HepG2 (cell line): ENCODE results near the gene ZMIZ1. TPM values are rescaled to one million over a fixed set of nuclear protein-coding genes. Genes with fewer than 3 reads are reported as not detected.

Experiments used
- ATAC-seq: fragments of 200-7000 bp; cut with Tn5 transposase; 3 replicates; pipeline ENCODE4 v1.9.1; 2020; ENCODE audit warnings: mild to moderate bottlenecking, moderate library complexity
- BruUV-seq: library from RNA; stranded (reverse); fragments of 400-500 nt; replicated peaks from 2 replicates; lab custom pipeline; 2021; lab: Mats Ljungman, UMichigan
- CTCF ChIA-PET: fragments of 300-600 bp; formaldehyde crosslinking; extraction: SDS; loops from one replicate; lab custom pipeline; 2021; ENCODE audit warnings: low total read pairs, inconsistent platforms, low intra/inter-chr PET ratio; lab: Yijun Ruan, JAX
- POLR2A ChIA-PET: fragments of 350-600 bp; sonication (Branson Sonifier 250); formaldehyde crosslinking; loops from one replicate; lab custom pipeline; 2020; ENCODE audit warnings: antibody characterized with exemption, inconsistent platforms; lab: Yijun Ruan, JAX
- DNase-seq: peaks from one replicate; pipeline ENCODE4 v3.0.0-alpha.2; 2015; ENCODE audit warnings: low spot score
- FAIRE-seq: peaks from 3 replicates; lab custom pipeline; 2011; peaks lifted over from hg19 to GRCh38; lab: Jason Lieb, UNC
- H2AFZ ChIP-seq: one replicate; pipeline ENCODE4 v1.6.1; 2011; ENCODE audit warnings: low read length, inconsistent platforms
- H3K27ac ChIP-seq: fragments of 300-600 bp; 3 replicates; pipeline ENCODE4 v1.8.0; 2011; ENCODE audit warnings: mixed run types, mild to moderate bottlenecking, mixed read lengths, low read length, inconsistent platforms; ENCODE audit not compliant: insufficient read depth; ENCODE audit errors: extremely low read length
- H3K27me3 ChIP-seq, 2 experiments: fragments of 200-600 bp in 1 of 2; 2 replicates in 1 of 2; 3 replicates in 1 of 2; pipeline versions ENCODE4 v1.6.0 to v1.8.0; 2011; ENCODE audit warnings: low read length in 2 of 2, mild to moderate bottlenecking in 2 of 2, moderate library complexity in 2 of 2, inconsistent platforms in 1 of 2; ENCODE audit not compliant: insufficient read depth in 2 of 2, control insufficient read depth in 1 of 2
- H3K36me3 ChIP-seq, 2 experiments: fragments of 200-600 bp in 1 of 2; replicated peaks in 1 of 2; 2 replicates in 1 of 2; 3 replicates in 1 of 2; pipeline versions ENCODE4 v1.5.1 to v1.8.0; 2011; ENCODE audit warnings: low read length in 2 of 2, inconsistent platforms in 1 of 2; ENCODE audit not compliant: insufficient read depth in 2 of 2, control insufficient read depth in 1 of 2
- H3K4me1 ChIP-seq: 2 replicates; pipeline ENCODE4 v1.5.1; 2012; ENCODE audit warnings: low read length, inconsistent platforms; ENCODE audit not compliant: insufficient read depth
- H3K4me2 ChIP-seq: 2 replicates; pipeline ENCODE4 v1.6.0; 2011; ENCODE audit warnings: low read depth, low read length, inconsistent platforms
- H3K4me3 ChIP-seq, 3 experiments: fragments of 200-600 bp in 1 of 3; sonication (generic), shearing (Covaris generic) in 1 of 3; replicated peaks in 1 of 3; 2 replicates each; pipeline ENCODE4 v1.5.1; 2011 to 2016; ENCODE audit warnings: low read length in 3 of 3, inconsistent platforms in 2 of 3, low read depth in 2 of 3, mild to moderate bottlenecking in 2 of 3, control low read depth in 1 of 3, mixed read lengths in 1 of 3; ENCODE audit not compliant: insufficient read depth in 1 of 3
- H3K79me2 ChIP-seq: one replicate; pipeline ENCODE4 v1.6.1; 2011; ENCODE audit warnings: low read length, inconsistent platforms; ENCODE audit not compliant: insufficient read depth
- H3K9ac ChIP-seq: 2 replicates; pipeline ENCODE4 v1.6.0; 2011; ENCODE audit warnings: mild to moderate bottlenecking, low read depth, low read length, inconsistent platforms; ENCODE audit not compliant: insufficient read depth
- H3K9me3 ChIP-seq: 2 replicates; pipeline ENCODE4 v1.5.1; 2012; ENCODE audit warnings: mild to moderate bottlenecking, low read length
- H4K20me1 ChIP-seq: 2 replicates; pipeline ENCODE4 v1.6.0; 2011; ENCODE audit warnings: inconsistent platforms, mild to moderate bottlenecking, low read length, moderate library complexity; ENCODE audit not compliant: insufficient read depth
- ETV6 ChIP-seq: sonication (generic); formaldehyde crosslinking; conservative IDR thresholded peaks from 2 replicates; pipeline ENCODE4 v1.4.0; 2020; ENCODE audit warnings: missing genetic modification reagents
- GRHL1 ChIP-seq: sonication (generic); formaldehyde crosslinking; conservative IDR thresholded peaks from 2 replicates; pipeline ENCODE4 v1.8.0; 2022; ENCODE audit warnings: missing genetic modification reagents
- HNF4G ChIP-seq, 2 experiments: sonication (generic) in 1 of 2; formaldehyde crosslinking in 1 of 2; IDR thresholded peaks; 2 replicates each; pipeline versions ENCODE4 v1.4.0 to v1.6.1; 2011 to 2020; ENCODE audit warnings: borderline replicate concordance in 2 of 2, low read depth in 2 of 2, mild to moderate bottlenecking in 2 of 2, low read length in 1 of 2, missing genetic modification reagents in 1 of 2, moderate library complexity in 1 of 2
- NCOA2 ChIP-seq: sonication (generic); formaldehyde crosslinking; IDR thresholded peaks from 2 replicates; pipeline ENCODE4 v1.8.0; 2022; ENCODE audit warnings: inconsistent platforms
- RBM22 ChIP-seq: fragments of 200-400 bp; formaldehyde crosslinking; optimal IDR thresholded peaks from 2 replicates; pipeline ENCODE3; 2017; ENCODE audit warnings: mild to moderate bottlenecking, low read length, moderate library complexity
- RNF219 ChIP-seq: sonication (generic); formaldehyde crosslinking; IDR thresholded peaks from 2 replicates; pipeline ENCODE4 v1.5.0; 2020; ENCODE audit warnings: mild to moderate bottlenecking, missing genetic modification reagents
- SMYD3 ChIP-seq: sonication (generic); formaldehyde crosslinking; IDR thresholded peaks from 2 replicates; pipeline ENCODE4 v1.8.1; 2023; ENCODE audit warnings: mild to moderate bottlenecking, missing genetic modification reagents
- ZNF121 ChIP-seq: sonication (generic); formaldehyde crosslinking; IDR thresholded peaks from 2 replicates; pipeline ENCODE4 v1.5.0; 2020; ENCODE audit warnings: mild to moderate bottlenecking, missing genetic modification reagents
- ZNF180 ChIP-seq: sonication (generic); formaldehyde crosslinking; IDR thresholded peaks from 2 replicates; pipeline ENCODE4 v1.4.0; 2020; ENCODE audit warnings: low read depth, missing genetic modification reagents, borderline replicate concordance
- ZNF205 ChIP-seq: IDR thresholded peaks from 2 replicates; pipeline ENCODE4 v1.6.1; 2018; ENCODE audit warnings: missing biosample characterization, missing genetic modification reagents
- ZNF547 ChIP-seq: sonication (generic); formaldehyde crosslinking; IDR thresholded peaks from 2 replicates; pipeline ENCODE4 v1.5.1; 2020; ENCODE audit warnings: mild to moderate bottlenecking, missing genetic modification reagents
- ZNF703 ChIP-seq: sonication (generic); formaldehyde crosslinking; IDR thresholded peaks from 2 replicates; pipeline ENCODE4 v1.5.1; 2020; ENCODE audit warnings: missing genetic modification reagents, mild to moderate bottlenecking, moderate library complexity, borderline replicate concordance
- WGBS: methylation state at CpG from one replicate; pipeline ENCODE4 v1.1.6; 2017; ENCODE audit warnings: low lambda C conversion rate; 5-methylcytosine and 5-hydroxymethylcytosine counted together
- in situ Hi-C: cut with HindIII; loops from 2 replicates; pipeline ENCODE4 v1.10.0; 2017; ENCODE audit warnings: low pct_unique_long_range_greater_than_20kb; ENCODE audit not compliant: extremely low pct_ligation_motif_present
- intact Hi-C: fragments of 100-400 bp; cut with micrococcal nuclease; formaldehyde crosslinking; loops from one replicate; pipeline ENCODE4 v1.10.0; 2022; ENCODE audit not compliant: unreplicated experiment
- polyA plus RNA-seq, 8 experiments: library from polyadenylated mRNA; depleted of rRNA in 3 of 8; stranded (reverse) in 7 of 8; unstranded in 1 of 8; fragments of >200 nt; fragmentation: Illumina TruSeq in 4 of 8; extraction: Trizol in 4 of 8; gene quantifications; 2 replicates each; pipeline versions ENCODE4 v1.2.1 to v1.2.3, GENCODE V29; 2011 to 2016; ENCODE audit warnings: low read depth in 4 of 8, missing spikeins in 1 of 8, mixed read lengths in 1 of 8; ENCODE audit not compliant: insufficient read depth in 1 of 8
- total RNA-seq, 5 experiments: library from RNA; depleted of rRNA; stranded (reverse); fragments of >200 nt; fragmentation: Illumina TruSeq; extraction: Trizol; gene quantifications; 2 replicates each; pipeline ENCODE4 v1.2.3, GENCODE V29; 2016; ENCODE audit warnings: low read depth in 1 of 5

The ZMIZ1 gene
- total and polyA plus RNA-seq, 2 of the 13 experiments (the other 11 are each of a cell fraction or from before 2014, with no cell fraction given) = 5.3 to 10.2 TPM

GRCh38 chr10:79145517-79146470 is 77.0 kb downstream of the ZMIZ1 start:
- Histone ChIP-seq H3K4me2 (no peak overlapping the region), H3K9ac (no peak overlapping the region)

GRCh38 chr10:79146611-79147130 is 77.9 kb downstream of the ZMIZ1 start:
- H3K4me1 ChIP-seq = peaks cover 52% of the 10 kb centered on the region
- H3K4me3 ChIP-seq = no peak overlapping the region
- ATAC-seq (no peak), FAIRE-seq (no peak), DNase-seq (no peak)
- WGBS = 97% methylated on average over 10 of the region's 13 CpGs
- in situ Hi-C loops (no loop called here), intact Hi-C loops (no loop called here)
- H3K27me3 ChIP-seq = no peaks in the 10 kb centered on the region
- CTCF ChIA-PET = no interaction called here
- no peak overlapping the region for H3K27ac ChIP-seq
- H4K20me1 ChIP-seq = peaks cover 11% of the 10 kb centered on the region
- H3K79me2 ChIP-seq = peaks cover 2% of the 10 kb centered on the region
- no peaks in the 10 kb centered on the region for H3K9me3 ChIP-seq
- H3K36me3 ChIP-seq = peaks cover 45 to 74% of the 10 kb centered on the region in 2 experiments
- H2AFZ ChIP-seq = no peak overlapping the region
- no TSS peak for BruUV-seq
- no peak overlapping the region for H3K9ac ChIP-seq
- POLR2A ChIA-PET = no interaction called here
- H3K4me2 ChIP-seq = no peak overlapping the region
- no peak for TF ChIP-seq ZNF205 (CRISPR knock-in tag)
- TF ChIP-seq ZNF180 (CRISPR knock-in tag) = no peak
- no peak for TF ChIP-seq HNF4G (IDR thresholded peaks at IDR 0.05; ENCODE audit: borderline replicate concordance, low read depth, low read length)
- no peak for TF ChIP-seq HNF4G (CRISPR knock-in tag; IDR thresholded peaks at IDR 0.05; ENCODE audit: borderline replicate concordance, low read depth)
- no peak for TF ChIP-seq ZNF547 (CRISPR knock-in tag)
- no peak for TF ChIP-seq SMYD3
- TF ChIP-seq RNF219 (CRISPR knock-in tag) = no peak
- TF ChIP-seq NCOA2 = no peak
- no peak for TF ChIP-seq GRHL1 (CRISPR knock-in tag)
- TF ChIP-seq ETV6 (CRISPR knock-in tag) = no peak

More at GRCh38 chr10:79145517-79146470, 77.0 kb downstream of the ZMIZ1 start:
- Histone ChIP-seq H3K27ac (no peak overlapping the region), H3K4me3 (no peak overlapping the region), H3K4me1 (peaks cover 52% of the 10 kb centered on the region), H3K27me3 (no peaks in the 10 kb centered on the region), H3K36me3 (peaks cover 52 to 78% of the 10 kb centered on the region in 2 experiments), H4K20me1 (peaks cover 11% of the 10 kb centered on the region), H3K79me2 (peaks cover 2% of the 10 kb centered on the region), H2AFZ (no peak overlapping the region), H3K9me3 (no peaks in the 10 kb centered on the region)
- intact Hi-C loops (no loop called here), in situ Hi-C loops (no loop called here)
- CTCF ChIA-PET = no interaction called here
- 91% methylated on average over 6 of the region's 9 CpGs for WGBS
- no peak for FAIRE-seq
- no peak for DNase-seq
- POLR2A ChIA-PET = no interaction called here
- BruUV-seq = no TSS peak
- TF ChIP-seq ZNF703 (CRISPR knock-in tag) = no peak
- peak; percentile 61 for TF ChIP-seq RBM22
- 0 out of 2 replicates have a peak, but pooled peaks have one; percentile 11 for TF ChIP-seq ZNF121 (CRISPR knock-in tag)
- no peak for ATAC-seq
